ENCODE results near the gene CCDC180.

The CCDC180 gene

GRCh38 chr9:97292200-97292599 lies 15.3 kb upstream of the CCDC180 start:
- Histone ChIP-seq H2AFZ (ENCODE audit: low read depth) (no peak overlapping the region), H3K9ac (no peak overlapping the region), H3K4me3 (IDR thresholded peaks at IDR 0.05; ENCODE audit: insufficient read depth, low read depth, low read length) (no peak overlapping the region), H3K79me2 (ENCODE audit: insufficient read depth, low read depth) (no peaks in the 10 kb centered on the region), H3K4me2 (no peak overlapping the region), H3K4me1 (ENCODE audit: low read depth, poor library complexity, severe bottlenecking) (peaks cover 31% of the 10 kb centered on the region), H4K20me1 (ENCODE audit: insufficient read depth) (no peaks in the 10 kb centered on the region), H3K36me3 (ENCODE audit: insufficient read depth) (no peaks in the 10 kb centered on the region), H3K27ac (no peak overlapping the region), H3K27me3 (ENCODE audit: insufficient read depth, low read depth) (no peaks in the 10 kb centered on the region)
- TF ChIP-seq CTCF (conservative IDR thresholded peaks at IDR 0.05; ENCODE audit: low read depth, low read length), result no peak

- Histone ChIP-seq H3K27me3 (ENCODE audit: insufficient read depth, low read depth) (no peaks in the 10 kb centered on the region), H4K20me1 (ENCODE audit: insufficient read depth) (no peaks in the 10 kb centered on the region), H3K4me2 (peak overlapping the region; percentile 30), H3K27ac (peak overlapping the region; percentile 47; the same call in 1 of the 2 replicates), H3K9ac (no peak overlapping the region), H3K36me3 (ENCODE audit: insufficient read depth) (no peaks in the 10 kb centered on the region), H3K4me1 (ENCODE audit: low read depth, poor library complexity, severe bottlenecking) (peaks cover 34% of the 10 kb centered on the region), H3K79me2 (ENCODE audit: insufficient read depth, low read depth) (no peaks in the 10 kb centered on the region), H2AFZ (ENCODE audit: low read depth) (no peak overlapping the region), H3K4me3 (IDR thresholded peaks at IDR 0.05; ENCODE audit: insufficient read depth, low read depth, low read length) (no peak overlapping the region)
- TF ChIP-seq CTCF (conservative IDR thresholded peaks at IDR 0.05; ENCODE audit: low read depth, low read length), result no peak
Observed at GRCh38 chr9:97293207-97293721, 14.2 kb upstream of the CCDC180 start.

- H3K27me3 ChIP-seq (ENCODE audit: insufficient read depth, low read depth), result no peaks in the 10 kb centered on the region
- no peaks in the 10 kb centered on the region for H4K20me1 ChIP-seq (ENCODE audit: insufficient read depth)
- H3K79me2 ChIP-seq (ENCODE audit: insufficient read depth, low read depth), result no peaks in the 10 kb centered on the region
- H3K36me3 ChIP-seq (ENCODE audit: insufficient read depth), result no peaks in the 10 kb centered on the region
- no peak overlapping the region for H3K9ac ChIP-seq
- H3K4me1 ChIP-seq (ENCODE audit: low read depth, poor library complexity, severe bottlenecking), result peaks cover 40% of the 10 kb centered on the region
- peak overlapping the region; percentile 47; the same call in 1 of the 2 replicates for H3K27ac ChIP-seq
- no peak overlapping the region for H2AFZ ChIP-seq (ENCODE audit: low read depth)
- no peak overlapping the region for H3K4me3 ChIP-seq (IDR thresholded peaks at IDR 0.05; ENCODE audit: insufficient read depth, low read depth, low read length)
- H3K4me2 ChIP-seq, result peak overlapping the region; percentile 30
- TF ChIP-seq CTCF (conservative IDR thresholded peaks at IDR 0.05; ENCODE audit: low read depth, low read length), result no peak
Observed at GRCh38 chr9:97293818-97294217, 13.6 kb upstream of the CCDC180 start.

- Histone ChIP-seq H4K20me1 (ENCODE audit: insufficient read depth) (no peaks in the 10 kb centered on the region), H3K27me3 (ENCODE audit: insufficient read depth, low read depth) (no peaks in the 10 kb centered on the region), H3K4me3 (IDR thresholded peaks at IDR 0.05; ENCODE audit: insufficient read depth, low read depth, low read length) (no peak overlapping the region), H3K36me3 (ENCODE audit: insufficient read depth) (no peaks in the 10 kb centered on the region), H3K79me2 (ENCODE audit: insufficient read depth, low read depth) (no peaks in the 10 kb centered on the region), H3K4me1 (ENCODE audit: low read depth, poor library complexity, severe bottlenecking) (peaks cover 55% of the 10 kb centered on the region), H3K9ac (no peak overlapping the region), H2AFZ (ENCODE audit: low read depth) (no peak overlapping the region), H3K27ac (no peak overlapping the region), H3K4me2 (no peak overlapping the region)
- TF ChIP-seq CTCF (conservative IDR thresholded peaks at IDR 0.05; ENCODE audit: low read depth, low read length), result no peak
Observed at GRCh38 chr9:97297889-97298288, 9.6 kb upstream of the CCDC180 start.

Measured in KMS-11 (cell line).